ENCODE measurements around the gene GALNT7.

GALNT7 gene

GRCh38 chr4:173291899-173292298 is 123.3 kb downstream of the GALNT7 start:
- no peak for DNase-seq (ENCODE audit: low read depth)
- no peak overlapping the region for H3K4me3 ChIP-seq (ENCODE audit: control insufficient read depth, low read depth, low read length)
- no peak for TF ChIP-seq CTCF (IDR thresholded peaks at IDR 0.05; ENCODE audit: control insufficient read depth, insufficient read depth, low read depth, low read length, missing control alignments)

GRCh38 chr4:173293663-173294062 is 125.1 kb downstream of the GALNT7 start:
- no peak for TF ChIP-seq CTCF (IDR thresholded peaks at IDR 0.05; ENCODE audit: control insufficient read depth, insufficient read depth, low read depth, low read length, missing control alignments)
- H3K4me3 ChIP-seq (ENCODE audit: control insufficient read depth, low read depth, low read length) = no peak overlapping the region
- DNase-seq (ENCODE audit: low read depth) = no peak

DNA sequence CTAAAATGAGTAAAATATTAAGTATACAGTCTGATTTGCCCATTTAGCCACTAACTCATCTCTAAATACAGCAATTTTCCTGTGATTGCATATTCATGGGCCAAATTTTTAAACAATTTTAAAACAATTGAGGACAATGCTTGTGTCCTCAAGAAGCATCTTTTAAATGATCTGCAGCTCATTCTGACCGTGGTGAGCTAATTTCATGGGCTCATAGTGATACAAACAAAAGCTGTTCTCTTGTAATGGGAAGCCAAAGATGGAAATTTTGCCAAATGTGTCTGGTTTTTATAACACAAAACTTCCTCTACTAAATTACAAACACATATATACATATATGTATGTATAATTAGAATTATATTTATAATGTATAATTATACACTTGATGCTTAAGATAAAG is 125.8 kb downstream of the GALNT7 start:
- no peak overlapping the region for H3K4me3 ChIP-seq (ENCODE audit: control insufficient read depth, low read depth, low read length)
- DNase-seq (ENCODE audit: low read depth) = no peak
- no peak for TF ChIP-seq CTCF (IDR thresholded peaks at IDR 0.05; ENCODE audit: control insufficient read depth, insufficient read depth, low read depth, low read length, missing control alignments)

GRCh38 chr4:173301518-173302201 is 133.0 kb downstream of the GALNT7 start:
- no peak overlapping the region for H3K4me3 ChIP-seq (ENCODE audit: control insufficient read depth, low read depth, low read length)
- no peak for DNase-seq (ENCODE audit: low read depth)
- TF ChIP-seq CTCF (IDR thresholded peaks at IDR 0.05; ENCODE audit: control insufficient read depth, insufficient read depth, low read depth, low read length, missing control alignments) = peak; percentile 62

DNA sequence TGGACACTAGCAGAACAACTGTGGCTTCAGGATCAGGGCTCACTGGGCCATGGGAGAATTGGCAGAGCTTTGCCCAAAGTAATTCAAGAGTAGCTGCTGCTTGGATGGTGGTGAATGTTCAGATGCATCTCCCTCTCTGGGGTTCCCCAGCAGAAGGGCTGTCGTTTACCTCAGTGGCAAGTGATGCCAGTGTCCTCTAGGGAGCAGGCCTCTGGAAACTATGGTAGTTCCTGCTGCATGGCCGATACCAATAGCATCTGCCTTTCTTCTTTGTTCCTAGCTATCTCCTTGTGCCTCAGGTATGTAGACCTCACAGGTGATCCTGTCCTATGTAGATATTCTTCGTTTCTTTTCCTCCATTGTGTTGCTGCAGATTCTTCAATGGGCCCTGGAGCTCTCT is 139.2 kb downstream of the GALNT7 start:
- DNase-seq (ENCODE audit: low read depth) = no peak
- TF ChIP-seq CTCF (IDR thresholded peaks at IDR 0.05; ENCODE audit: control insufficient read depth, insufficient read depth, low read depth, low read length, missing control alignments) = no peak

GRCh38 chr4:173311368-173311767 is 142.8 kb downstream of the GALNT7 start:
- no peak for TF ChIP-seq CTCF (IDR thresholded peaks at IDR 0.05; ENCODE audit: control insufficient read depth, insufficient read depth, low read depth, low read length, missing control alignments)
- DNase-seq (ENCODE audit: low read depth) = no peak
- no peak overlapping the region for H3K4me3 ChIP-seq (ENCODE audit: control insufficient read depth, low read depth, low read length)

More for the DNA sequence above, 139.2 kb downstream of the GALNT7 start:
- no peak overlapping the region for H3K4me3 ChIP-seq (ENCODE audit: control insufficient read depth, low read depth, low read length)
